Mammary epithelial cell (primary cell): ENCODE results near the gene STX18.

Source experiments
- EZH2 ChIP-seq: IDR thresholded peaks from 2 replicates; pipeline ENCODE4 v1.6.1; 2012; ENCODE audit warnings: low read length, inconsistent platforms, borderline replicate concordance
- TF ChIP-seq, protein P1 (sequence below), 2 donors: IDR thresholded peaks in 1 of 2; conservative IDR thresholded peaks in 1 of 2; 2 replicates each; pipeline ENCODE4 v1.5.1; 2011 to 2012; ENCODE audit warnings: inconsistent platforms in 2 of 2, low read length in 2 of 2, mild to moderate bottlenecking in 2 of 2, control low read depth in 1 of 2, low read depth in 1 of 2; ENCODE audit not compliant: insufficient read depth in 1 of 2; ENCODE audit errors: extremely low read depth in 1 of 2

DNA sequence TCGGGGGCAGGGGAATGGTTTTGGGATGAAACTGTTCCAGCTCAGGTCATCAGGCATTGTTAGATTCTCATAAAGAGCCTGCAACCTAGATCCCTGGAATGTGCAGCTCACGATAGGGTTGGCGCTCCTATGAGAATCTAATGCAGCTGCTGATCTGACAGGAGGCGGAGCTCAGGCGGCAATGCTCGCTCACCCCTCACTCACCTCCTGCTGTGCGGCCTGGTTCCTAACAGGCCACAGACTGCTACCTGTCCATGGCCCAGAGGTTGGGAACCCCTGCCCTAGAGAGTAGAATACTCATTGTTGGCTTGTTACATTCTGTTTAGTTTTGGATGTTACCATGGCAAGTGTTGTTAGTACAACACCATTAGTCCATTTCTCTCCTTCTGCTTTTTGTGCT, 40.8 kb upstream of the STX18 start:
- TF ChIP-seq, protein P1, sequence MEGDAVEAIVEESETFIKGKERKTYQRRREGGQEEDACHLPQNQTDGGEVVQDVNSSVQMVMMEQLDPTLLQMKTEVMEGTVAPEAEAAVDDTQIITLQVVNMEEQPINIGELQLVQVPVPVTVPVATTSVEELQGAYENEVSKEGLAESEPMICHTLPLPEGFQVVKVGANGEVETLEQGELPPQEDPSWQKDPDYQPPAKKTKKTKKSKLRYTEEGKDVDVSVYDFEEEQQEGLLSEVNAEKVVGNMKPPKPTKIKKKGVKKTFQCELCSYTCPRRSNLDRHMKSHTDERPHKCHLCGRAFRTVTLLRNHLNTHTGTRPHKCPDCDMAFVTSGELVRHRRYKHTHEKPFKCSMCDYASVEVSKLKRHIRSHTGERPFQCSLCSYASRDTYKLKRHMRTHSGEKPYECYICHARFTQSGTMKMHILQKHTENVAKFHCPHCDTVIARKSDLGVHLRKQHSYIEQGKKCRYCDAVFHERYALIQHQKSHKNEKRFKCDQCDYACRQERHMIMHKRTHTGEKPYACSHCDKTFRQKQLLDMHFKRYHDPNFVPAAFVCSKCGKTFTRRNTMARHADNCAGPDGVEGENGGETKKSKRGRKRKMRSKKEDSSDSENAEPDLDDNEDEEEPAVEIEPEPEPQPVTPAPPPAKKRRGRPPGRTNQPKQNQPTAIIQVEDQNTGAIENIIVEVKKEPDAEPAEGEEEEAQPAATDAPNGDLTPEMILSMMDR (conservative IDR thresholded peaks at IDR 0.05 in 1 of 2, IDR thresholded peaks at IDR 0.05 in 1 of 2; ENCODE audit: extremely low read depth in 1 of 2, insufficient read depth in 1 of 2, low read depth in 1 of 2, low read length in 2 of 2): no peak
- TF ChIP-seq EZH2: no peak
